H9 (cell line): ENCODE data around the gene SMAD7. TPM values are rescaled to one million over a fixed set of nuclear protein-coding genes. Genes with fewer than 3 reads are reported as not detected.

Experiments
- DNase-seq: peaks from one replicate; pipeline ENCODE4 v3.0.0-alpha.2; 2017
- H2AFZ ChIP-seq: one replicate; pipeline ENCODE4 v1.6.1; 2013; ENCODE audit warnings: mild to moderate bottlenecking, low read length, control low read depth, moderate library complexity
- H2AK5ac ChIP-seq: 2 replicates; pipeline ENCODE4 v1.6.1; 2013; ENCODE audit warnings: low read length, control low read depth, mixed read lengths; ENCODE audit not compliant: insufficient read length
- H2BK120ac ChIP-seq: one replicate; pipeline ENCODE4 v1.6.1; 2013; ENCODE audit warnings: low read depth, mild to moderate bottlenecking, low read length, control low read depth, inconsistent platforms; ENCODE audit not compliant: poor library complexity, severe bottlenecking
- H2BK12ac ChIP-seq: 2 replicates; pipeline ENCODE4 v1.6.1; 2013; ENCODE audit warnings: low read length, control low read depth, mixed read lengths, low read depth; ENCODE audit not compliant: insufficient read length
- H2BK15ac ChIP-seq: 2 replicates; pipeline ENCODE4 v1.6.1; 2013; ENCODE audit warnings: low read depth, low read length, control low read depth
- H2BK20ac ChIP-seq: one replicate; pipeline ENCODE4 v1.6.1; 2013; ENCODE audit warnings: low read depth, mild to moderate bottlenecking, low read length, control low read depth, inconsistent platforms; ENCODE audit not compliant: poor library complexity, severe bottlenecking
- H2BK5ac ChIP-seq: 2 replicates; pipeline ENCODE4 v1.6.1; 2013; ENCODE audit warnings: low read length, control low read depth, mixed read lengths; ENCODE audit not compliant: insufficient read length
- H3K14ac ChIP-seq: 2 replicates; pipeline ENCODE4 v1.6.1; 2013; ENCODE audit warnings: low read length, control low read depth; ENCODE audit not compliant: insufficient read depth
- H3K18ac ChIP-seq: 2 replicates; pipeline ENCODE4 v1.6.1; 2013; ENCODE audit warnings: low read depth, mild to moderate bottlenecking, mixed read lengths, low read length, control low read depth; ENCODE audit not compliant: insufficient read length
- H3K23ac ChIP-seq: 2 replicates; pipeline ENCODE4 v1.6.1; 2013; ENCODE audit warnings: low read length, control low read depth, mixed read lengths, low read depth; ENCODE audit not compliant: insufficient read length
- H3K23me2 ChIP-seq: 2 replicates; pipeline ENCODE4 v1.6.1; 2013; ENCODE audit warnings: low read depth, mild to moderate bottlenecking, mixed read lengths, low read length, control low read depth; ENCODE audit not compliant: insufficient read length, poor library complexity, severe bottlenecking
- H3K27ac ChIP-seq: 2 replicates; pipeline ENCODE4 v1.5.1; 2013; ENCODE audit warnings: low read length, control low read depth, mixed read lengths, low read depth; ENCODE audit not compliant: insufficient read length
- H3K27me3 ChIP-seq: 2 replicates; pipeline ENCODE4 v1.6.1; 2013; ENCODE audit warnings: low read length, control low read depth, inconsistent platforms; ENCODE audit not compliant: insufficient read depth
- H3K4ac ChIP-seq: 2 replicates; pipeline ENCODE4 v1.6.1; 2013; ENCODE audit warnings: low read depth, mild to moderate bottlenecking, control low read depth, inconsistent platforms, low read length, moderate library complexity
- H3K4me1 ChIP-seq: 2 replicates; pipeline ENCODE4 v1.6.1; 2013; ENCODE audit warnings: low read length, control low read depth, inconsistent platforms; ENCODE audit not compliant: insufficient read depth
- H3K4me2 ChIP-seq: 2 replicates; pipeline ENCODE4 v1.6.1; 2013; ENCODE audit warnings: low read length, control low read depth, mixed read lengths; ENCODE audit not compliant: insufficient read length, insufficient read depth
- H3K56ac ChIP-seq: 2 replicates; pipeline ENCODE4 v1.6.1; 2013; ENCODE audit warnings: low read depth, mild to moderate bottlenecking, mixed read lengths, low read length, control low read depth; ENCODE audit not compliant: insufficient read length
- H3K79me1 ChIP-seq: 2 replicates; pipeline ENCODE4 v1.6.1; 2013; ENCODE audit warnings: low read depth, mild to moderate bottlenecking, moderate library complexity, low read length, control low read depth, inconsistent platforms; ENCODE audit not compliant: insufficient read depth, poor library complexity, severe bottlenecking
- H3K79me2 ChIP-seq: 2 replicates; pipeline ENCODE4 v1.6.1; 2013; ENCODE audit warnings: low read length, control low read depth, inconsistent platforms; ENCODE audit not compliant: insufficient read depth
- H3K9ac ChIP-seq: 2 replicates; pipeline ENCODE4 v1.6.1; 2013; ENCODE audit warnings: low read length, control low read depth, mixed read lengths; ENCODE audit not compliant: insufficient read length; ENCODE audit errors: extremely low read depth
- H3K9me3 ChIP-seq: one replicate; pipeline ENCODE4 v1.6.1; 2013; ENCODE audit warnings: low read depth, low read length, inconsistent platforms; ENCODE audit not compliant: control insufficient read depth
- H3T11ph ChIP-seq: one replicate; pipeline ENCODE4 v1.6.1; 2013; ENCODE audit warnings: mild to moderate bottlenecking, low read length, control low read depth, inconsistent platforms
- H4K20me1 ChIP-seq: one replicate; pipeline ENCODE4 v1.6.1; 2013; ENCODE audit not compliant: control insufficient read depth, insufficient read length, insufficient read depth
- H4K5ac ChIP-seq: 2 replicates; pipeline ENCODE4 v1.6.1; 2013; ENCODE audit warnings: low read depth, mild to moderate bottlenecking, mixed read lengths, low read length, control low read depth; ENCODE audit not compliant: insufficient read length
- H4K8ac ChIP-seq: replicated peaks from 2 replicates; pipeline ENCODE4 v1.6.1; 2013; ENCODE audit warnings: low read length, control low read depth, mixed read lengths, low read depth; ENCODE audit not compliant: insufficient read length
- H4K91ac ChIP-seq: 2 replicates; pipeline ENCODE4 v1.6.1; 2013; ENCODE audit warnings: low read depth, mild to moderate bottlenecking, moderate library complexity, mixed read lengths, low read length, control low read depth; ENCODE audit not compliant: insufficient read length
- H3K27ac Mint-ChIP-seq, 3 experiments: 2 replicates in 2 of 3; 3 replicates in 1 of 3; pipeline ENCODE4 v1.8.0; 2020 to 2021; ENCODE audit warnings: mixed read lengths in 3 of 3, mild to moderate bottlenecking in 1 of 3, moderate library complexity in 1 of 3
- H3K27me3 Mint-ChIP-seq: 2 replicates; pipeline ENCODE4 v1.8.0; 2021; ENCODE audit warnings: low read depth, mild to moderate bottlenecking, moderate library complexity, mixed read lengths
- H3K36me3 Mint-ChIP-seq, 3 experiments: 2 replicates in 2 of 3; 3 replicates in 1 of 3; pipeline ENCODE4 v1.8.0; 2020 to 2021; ENCODE audit warnings: low read depth in 3 of 3, mixed read lengths in 3 of 3; ENCODE audit not compliant: insufficient read depth in 1 of 3
- H3K4me1 Mint-ChIP-seq, 2 experiments: 2 replicates each; pipeline ENCODE4 v1.8.0; 2020; ENCODE audit warnings: mixed read lengths in 2 of 2
- H3K4me3 Mint-ChIP-seq, 2 experiments: 2 replicates in 1 of 2; 3 replicates in 1 of 2; pipeline ENCODE4 v1.8.0; 2020 to 2021; ENCODE audit warnings: mild to moderate bottlenecking in 2 of 2, mixed read lengths in 2 of 2, moderate library complexity in 1 of 2
- H3K9me3 Mint-ChIP-seq, 2 experiments: 2 replicates in 1 of 2; 3 replicates in 1 of 2; pipeline ENCODE4 v1.8.0; 2020; ENCODE audit warnings: mild to moderate bottlenecking in 2 of 2, mixed read lengths in 2 of 2, moderate library complexity in 1 of 2
- WGBS: extraction: QIAGEN DNeasy Blood & Tissue Kit; methylation state at CpG from one replicate; pipeline ENCODE4 v1.1.7; 2013; ENCODE audit warnings: missing lambda C conversion rate, low lambda C conversion rate, mixed read lengths; ENCODE audit not compliant: insufficient read length; ENCODE audit errors: extremely low coverage; 5-methylcytosine and 5-hydroxymethylcytosine counted together
- total RNA-seq: library from RNA; stranded (reverse); gene quantifications from 2 replicates; pipeline ENCODE4 v1.2.1, GENCODE V29; 2021
- TF ChIP-seq, protein P1 (sequence below): fragments of 200-600 bp; sonication (generic); conservative IDR thresholded peaks from 3 replicates; pipeline ENCODE4 v1.8.0; 2021; ENCODE audit warnings: antibody characterized with exemption, mild to moderate bottlenecking

SMAD7 gene
- total RNA-seq, 1 experiment from 2014 or later: 27.7 TPM

DNA sequence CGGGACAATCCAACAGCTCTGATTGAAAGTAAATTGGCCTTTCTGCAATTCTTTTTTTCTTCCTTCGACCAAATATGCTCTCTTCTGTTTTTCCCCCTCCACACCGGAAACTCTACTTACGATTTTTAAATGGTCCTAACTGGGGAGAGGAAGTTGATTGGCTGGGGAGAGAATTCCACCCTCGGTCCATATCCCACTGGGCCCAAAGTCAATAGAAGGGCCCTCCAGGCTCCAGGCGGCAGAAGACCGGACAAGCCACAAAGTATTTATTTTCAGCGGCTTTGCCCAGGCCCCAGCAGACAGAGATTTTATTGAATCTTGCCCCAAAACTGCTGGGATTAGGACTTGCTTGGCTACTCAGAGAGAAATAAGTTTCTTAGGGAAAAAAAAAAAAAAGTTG, 37.1 kb upstream of the SMAD7 start:
- H3K27me3 Mint-ChIP-seq: peaks cover 3% of the 10 kb centered on the region; the same call in 1 of the 2 replicates
- no peaks in the 10 kb centered on the region for H3K79me2 ChIP-seq
- H3K4me3 Mint-ChIP-seq: no peak overlapping the region
- H3K79me1 ChIP-seq: no peaks in the 10 kb centered on the region
- H4K20me1 ChIP-seq: no peaks in the 10 kb centered on the region
- no peak overlapping the region for H2AFZ ChIP-seq
- no peak overlapping the region for H3K18ac ChIP-seq
- no CpG with 5 or more reads among the region's 8 CpGs for WGBS
- no peak overlapping the region for H2AK5ac ChIP-seq
- no peak overlapping the region for H3K9ac ChIP-seq
- no peak overlapping the region for H3K4ac ChIP-seq
- H3K27ac Mint-ChIP-seq: peak overlapping the region in 1 of 3 experiments; percentile 12; a peak in 2 of 7 replicates
- no peak overlapping the region for H2BK5ac ChIP-seq
- peaks cover 23 to 35% of the 10 kb centered on the region in 2 experiments for H3K4me1 Mint-ChIP-seq
- H3K9me3 Mint-ChIP-seq: peaks cover 0 to 2% of the 10 kb centered on the region in 2 experiments; a peak in 1 of 5 replicates
- H3K9me3 ChIP-seq: no peaks in the 10 kb centered on the region
- H3K4me2 ChIP-seq: no peak overlapping the region
- H2BK12ac ChIP-seq: no peak overlapping the region
- TF ChIP-seq, protein P1, sequence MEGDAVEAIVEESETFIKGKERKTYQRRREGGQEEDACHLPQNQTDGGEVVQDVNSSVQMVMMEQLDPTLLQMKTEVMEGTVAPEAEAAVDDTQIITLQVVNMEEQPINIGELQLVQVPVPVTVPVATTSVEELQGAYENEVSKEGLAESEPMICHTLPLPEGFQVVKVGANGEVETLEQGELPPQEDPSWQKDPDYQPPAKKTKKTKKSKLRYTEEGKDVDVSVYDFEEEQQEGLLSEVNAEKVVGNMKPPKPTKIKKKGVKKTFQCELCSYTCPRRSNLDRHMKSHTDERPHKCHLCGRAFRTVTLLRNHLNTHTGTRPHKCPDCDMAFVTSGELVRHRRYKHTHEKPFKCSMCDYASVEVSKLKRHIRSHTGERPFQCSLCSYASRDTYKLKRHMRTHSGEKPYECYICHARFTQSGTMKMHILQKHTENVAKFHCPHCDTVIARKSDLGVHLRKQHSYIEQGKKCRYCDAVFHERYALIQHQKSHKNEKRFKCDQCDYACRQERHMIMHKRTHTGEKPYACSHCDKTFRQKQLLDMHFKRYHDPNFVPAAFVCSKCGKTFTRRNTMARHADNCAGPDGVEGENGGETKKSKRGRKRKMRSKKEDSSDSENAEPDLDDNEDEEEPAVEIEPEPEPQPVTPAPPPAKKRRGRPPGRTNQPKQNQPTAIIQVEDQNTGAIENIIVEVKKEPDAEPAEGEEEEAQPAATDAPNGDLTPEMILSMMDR: no peak
- H3K36me3 Mint-ChIP-seq: no peaks in the 10 kb centered on the region; a peak in 1 of 7 replicates
- no peak overlapping the region for H4K91ac ChIP-seq
- no peak overlapping the region for H2BK120ac ChIP-seq
- H4K8ac ChIP-seq: no peak overlapping the region
- no peak overlapping the region for H3K23ac ChIP-seq
- no peak overlapping the region for H2BK15ac ChIP-seq
- H2BK20ac ChIP-seq: no peak overlapping the region
- no peak overlapping the region for H3K27ac ChIP-seq
- no peak for DNase-seq
- no peak overlapping the region for H3K56ac ChIP-seq
- no peak overlapping the region for H4K5ac ChIP-seq
- no peak overlapping the region for H3T11ph ChIP-seq
- H3K27me3 ChIP-seq: no peaks in the 10 kb centered on the region
- no peak overlapping the region for H3K14ac ChIP-seq
- no peaks in the 10 kb centered on the region for H3K23me2 ChIP-seq
- no peaks in the 10 kb centered on the region for H3K4me1 ChIP-seq
